ENCODE data around the gene FN1.

FN1 gene

GRCh38 chr2:215382011-215382410 lies 53.9 kb downstream of the FN1 start:
- no peak for DNase-seq

GRCh38 chr2:215380699-215381098 lies 55.2 kb downstream of the FN1 start:
- DNase-seq, result no peak

GRCh38 chr2:215379948-215380347 lies 55.9 kb downstream of the FN1 start:
- no peak for DNase-seq

GRCh38 chr2:215379039-215379438 lies 56.8 kb downstream of the FN1 start:
- no peak for DNase-seq

- DNase-seq, result no peak
Measured at GRCh38 chr2:215378045-215378444, 57.8 kb downstream of the FN1 start.

GRCh38 chr2:215377283-215377682 lies 58.6 kb downstream of the FN1 start:
- DNase-seq, result no peak

- no peak for DNase-seq
Measured at GRCh38 chr2:215376103-215376780, 59.6 kb downstream of the FN1 start.

GRCh38 chr2:215375467-215375830 lies 60.4 kb downstream of the FN1 start:
- no peak for DNase-seq

GRCh38 chr2:215374642-215375466 lies 61.0 kb downstream of the FN1 start:
- no peak for DNase-seq

GRCh38 chr2:215374002-215374401 lies 61.9 kb downstream of the FN1 start:
- no peak for DNase-seq

- no peak for DNase-seq
Measured at GRCh38 chr2:215372968-215373649, 62.8 kb downstream of the FN1 start.

GRCh38 chr2:215371915-215372897 lies 63.7 kb downstream of the FN1 start:
- no peak for DNase-seq

- no peak for DNase-seq
Measured at GRCh38 chr2:215370112-215370965, 65.5 kb downstream of the FN1 start.

- no peak for DNase-seq
Measured at GRCh38 chr2:215369181-215369760, 66.6 kb downstream of the FN1 start.

GRCh38 chr2:215368493-215368809 lies 67.4 kb downstream of the FN1 start:
- DNase-seq, result no peak

GRCh38 chr2:215367662-215368492 lies 68.0 kb downstream of the FN1 start:
- no peak for DNase-seq

GRCh38 chr2:215366440-215367032 lies 69.3 kb downstream of the FN1 start:
- no peak for DNase-seq

GRCh38 chr2:215365184-215365658 lies 70.6 kb downstream of the FN1 start:
- DNase-seq, result no peak

GRCh38 chr2:215364157-215365155 lies 71.4 kb downstream of the FN1 start:
- DNase-seq, result no peak

Data from activated effector memory CD4-positive, alpha-beta T cell treated with Interleukin-2 at 50 U/mL for 16 hours (primary cell).